Measurements from ENCODE around the gene MYO16.

Gene MYO16

GRCh38 chr13:108926862-108927261, 297.5 kb downstream of the MYO16 start:
- H3K4me2 ChIP-seq (ENCODE audit: low read depth, low read length, poor library complexity, severe bottlenecking): no peak overlapping the region
- no peak overlapping the region for H3K27ac ChIP-seq (ENCODE audit: low read depth, low read length)
- no peaks in the 10 kb centered on the region for H3K79me2 ChIP-seq (ENCODE audit: insufficient read depth, low read length)
- H3K27me3 ChIP-seq (ENCODE audit: low read length): no peaks in the 10 kb centered on the region
- H3K9me3 ChIP-seq (ENCODE audit: insufficient read depth, low read length): no peaks in the 10 kb centered on the region
- no peak overlapping the region for H2AFZ ChIP-seq (ENCODE audit: low read depth, low read length, severe bottlenecking)
- H3K4me3 ChIP-seq (ENCODE audit: insufficient read depth, low read length, poor library complexity, severe bottlenecking): no peak overlapping the region
- no peaks in the 10 kb centered on the region for H3K36me3 ChIP-seq (ENCODE audit: low read length)
- H4K20me1 ChIP-seq (ENCODE audit: low read depth, low read length): no peaks in the 10 kb centered on the region
- H3K9ac ChIP-seq (ENCODE audit: low read length): no peak overlapping the region
- H3K9me2 ChIP-seq (replicated peaks; ENCODE audit: insufficient read depth, low read length): no peaks in the 10 kb centered on the region
- no peaks in the 10 kb centered on the region for H3F3A ChIP-seq (ENCODE audit: insufficient read depth)
- no peak for TF ChIP-seq EZH2phosphoT487 (conservative IDR thresholded peaks at IDR 0.05; ENCODE audit: low read length)
- TF ChIP-seq, protein P1, sequence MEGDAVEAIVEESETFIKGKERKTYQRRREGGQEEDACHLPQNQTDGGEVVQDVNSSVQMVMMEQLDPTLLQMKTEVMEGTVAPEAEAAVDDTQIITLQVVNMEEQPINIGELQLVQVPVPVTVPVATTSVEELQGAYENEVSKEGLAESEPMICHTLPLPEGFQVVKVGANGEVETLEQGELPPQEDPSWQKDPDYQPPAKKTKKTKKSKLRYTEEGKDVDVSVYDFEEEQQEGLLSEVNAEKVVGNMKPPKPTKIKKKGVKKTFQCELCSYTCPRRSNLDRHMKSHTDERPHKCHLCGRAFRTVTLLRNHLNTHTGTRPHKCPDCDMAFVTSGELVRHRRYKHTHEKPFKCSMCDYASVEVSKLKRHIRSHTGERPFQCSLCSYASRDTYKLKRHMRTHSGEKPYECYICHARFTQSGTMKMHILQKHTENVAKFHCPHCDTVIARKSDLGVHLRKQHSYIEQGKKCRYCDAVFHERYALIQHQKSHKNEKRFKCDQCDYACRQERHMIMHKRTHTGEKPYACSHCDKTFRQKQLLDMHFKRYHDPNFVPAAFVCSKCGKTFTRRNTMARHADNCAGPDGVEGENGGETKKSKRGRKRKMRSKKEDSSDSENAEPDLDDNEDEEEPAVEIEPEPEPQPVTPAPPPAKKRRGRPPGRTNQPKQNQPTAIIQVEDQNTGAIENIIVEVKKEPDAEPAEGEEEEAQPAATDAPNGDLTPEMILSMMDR (IDR thresholded peaks at IDR 0.05; ENCODE audit: insufficient read depth, low read length, poor library complexity, severe bottlenecking): no peak

DNA sequence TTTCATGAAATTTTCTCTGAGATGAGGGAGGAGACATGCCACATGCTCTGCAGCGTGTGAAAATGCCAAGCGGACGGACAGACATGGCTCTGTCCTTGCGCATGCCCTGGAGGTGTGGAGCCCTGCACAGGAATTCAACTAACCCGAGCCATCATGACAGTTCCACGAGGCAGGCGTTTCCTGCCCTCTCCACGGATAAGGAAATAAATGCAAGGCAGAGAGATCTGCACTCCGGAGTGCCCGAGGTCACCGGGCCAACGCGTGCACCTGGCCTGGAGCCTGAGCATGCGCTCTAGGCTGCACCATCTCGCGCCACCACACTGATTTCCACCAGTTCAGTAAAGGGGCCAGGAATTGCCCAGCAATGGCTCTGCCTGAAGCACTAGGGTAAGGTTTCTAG, 298.2 kb downstream of the MYO16 start:
- Histone ChIP-seq H3K4me3 (ENCODE audit: insufficient read depth, low read length, poor library complexity, severe bottlenecking) (no peak overlapping the region), H4K20me1 (ENCODE audit: low read depth, low read length) (no peaks in the 10 kb centered on the region), H3K4me2 (ENCODE audit: low read depth, low read length, poor library complexity, severe bottlenecking) (no peak overlapping the region), H3K27ac (ENCODE audit: low read depth, low read length) (no peak overlapping the region), H3K9ac (ENCODE audit: low read length) (no peak overlapping the region), H3K9me2 (replicated peaks; ENCODE audit: insufficient read depth, low read length) (no peaks in the 10 kb centered on the region), H3K79me2 (ENCODE audit: insufficient read depth, low read length) (no peaks in the 10 kb centered on the region), H3F3A (ENCODE audit: insufficient read depth) (no peaks in the 10 kb centered on the region), H3K36me3 (ENCODE audit: low read length) (no peaks in the 10 kb centered on the region), H3K9me3 (ENCODE audit: insufficient read depth, low read length) (no peaks in the 10 kb centered on the region), H3K27me3 (ENCODE audit: low read length) (no peaks in the 10 kb centered on the region), H2AFZ (ENCODE audit: low read depth, low read length, severe bottlenecking) (no peak overlapping the region)
- TF ChIP-seq EZH2phosphoT487 (conservative IDR thresholded peaks at IDR 0.05; ENCODE audit: low read length): no peak
- TF ChIP-seq, protein P1 (IDR thresholded peaks at IDR 0.05; ENCODE audit: insufficient read depth, low read length, poor library complexity, severe bottlenecking): no peak

DNA sequence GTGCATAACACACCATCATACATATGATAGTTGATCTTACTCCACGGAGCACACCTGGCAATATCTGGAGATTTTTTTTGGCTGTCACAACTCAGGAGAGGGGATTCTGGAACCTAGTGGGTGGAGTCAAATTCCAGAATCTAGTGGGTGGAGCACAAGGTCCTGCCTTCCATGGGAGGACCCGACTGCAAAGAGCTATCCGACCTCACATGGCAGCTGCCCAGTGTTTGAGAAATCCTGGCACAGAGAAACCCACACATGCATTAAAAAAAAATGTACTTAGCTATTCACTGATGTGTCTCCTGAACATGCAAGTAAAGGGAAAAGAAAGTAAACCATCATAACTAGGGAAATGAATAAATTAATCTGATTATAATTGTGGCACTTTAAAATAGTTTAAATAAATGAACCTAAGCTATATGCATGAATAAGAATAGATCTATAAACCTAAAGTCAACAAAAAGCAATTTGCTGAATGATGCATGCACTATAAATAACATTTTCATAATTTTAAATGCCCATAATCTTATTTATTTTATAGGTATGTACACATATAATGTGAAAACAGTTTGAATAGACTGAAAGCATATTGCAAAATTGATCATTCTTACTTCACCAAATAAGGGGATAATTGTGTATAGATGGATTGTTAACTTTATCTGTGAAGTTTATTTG, 300.3 kb downstream of the MYO16 start:
- Histone ChIP-seq H3K79me2 (ENCODE audit: insufficient read depth, low read length) (no peaks in the 10 kb centered on the region), H3K27ac (ENCODE audit: low read depth, low read length) (no peak overlapping the region), H3K4me2 (ENCODE audit: low read depth, low read length, poor library complexity, severe bottlenecking) (no peak overlapping the region), H3K36me3 (ENCODE audit: low read length) (no peaks in the 10 kb centered on the region), H3K9ac (ENCODE audit: low read length) (no peak overlapping the region), H3K27me3 (ENCODE audit: low read length) (no peaks in the 10 kb centered on the region), H3K9me2 (replicated peaks; ENCODE audit: insufficient read depth, low read length) (no peaks in the 10 kb centered on the region), H2AFZ (ENCODE audit: low read depth, low read length, severe bottlenecking) (no peak overlapping the region), H3K9me3 (ENCODE audit: insufficient read depth, low read length) (no peaks in the 10 kb centered on the region), H3F3A (ENCODE audit: insufficient read depth) (no peaks in the 10 kb centered on the region), H4K20me1 (ENCODE audit: low read depth, low read length) (no peaks in the 10 kb centered on the region), H3K4me3 (ENCODE audit: insufficient read depth, low read length, poor library complexity, severe bottlenecking) (no peak overlapping the region)
- TF ChIP-seq, protein P1 (IDR thresholded peaks at IDR 0.05; ENCODE audit: insufficient read depth, low read length, poor library complexity, severe bottlenecking): no peak
- TF ChIP-seq EZH2phosphoT487 (conservative IDR thresholded peaks at IDR 0.05; ENCODE audit: low read length): no peak
